HG02885 (cell line): ENCODE data around the gene CLIC4.
"Not testable (repeated sequence)": the region's sequence is repeated elsewhere in the genome, so short reads cannot be mapped to it uniquely, and the experiment has no call there.

Experiments
- ATAC-seq: cut with Tn5 transposase; IDR thresholded peaks from one replicate; pipeline ENCODE4 v1.9.1; 2021; ENCODE audit warnings: mild to moderate bottlenecking; ENCODE audit not compliant: unreplicated experiment, poor library complexity

Gene CLIC4

GRCh38 chr1:24744911-24745710, at the start of gene CLIC4:
Gene CLIC4 (plus strand): TSS chr1:24745447. CDS start chr1:24745554, 107 bp downstream.
- ATAC-seq, result peak; percentile 73

- ATAC-seq, result no peak
These were observed 49.0 kb upstream of the CLIC4 start for GRCh38 chr1:24696041-24696755.

- no peak for ATAC-seq
These were observed 48.4 kb upstream of the CLIC4 start for GRCh38 chr1:24696756-24697330.

- not testable (repeated sequence) for ATAC-seq
These were observed 47.7 kb upstream of the CLIC4 start for GRCh38 chr1:24697453-24698001.

- not testable (repeated sequence) for ATAC-seq
These were observed 46.9 kb upstream of the CLIC4 start for GRCh38 chr1:24698326-24698725.

- ATAC-seq, result no peak
These were observed 45.6 kb upstream of the CLIC4 start for GRCh38 chr1:24699628-24700027.

GRCh38 chr1:24702511-24703293, 42.5 kb upstream of the CLIC4 start:
- ATAC-seq, result no peak

GRCh38 chr1:24704411-24705259, 40.6 kb upstream of the CLIC4 start:
- ATAC-seq, result no peak

- no peak for ATAC-seq
These were observed 39.8 kb upstream of the CLIC4 start for GRCh38 chr1:24705260-24706073.

GRCh38 chr1:24706074-24706389, 39.2 kb upstream of the CLIC4 start:
- not testable (repeated sequence) for ATAC-seq

- ATAC-seq, result no peak
These were observed 37.6 kb upstream of the CLIC4 start for GRCh38 chr1:24707687-24708086.

- no peak for ATAC-seq
These were observed 36.3 kb upstream of the CLIC4 start for GRCh38 chr1:24708938-24709337.

- ATAC-seq, result no peak
These were observed 35.3 kb upstream of the CLIC4 start for GRCh38 chr1:24709791-24710441.

GRCh38 chr1:24711329-24711728, 33.9 kb upstream of the CLIC4 start:
- no peak for ATAC-seq

- no peak for ATAC-seq
These were observed 32.1 kb upstream of the CLIC4 start for GRCh38 chr1:24713176-24713575.

- no peak for ATAC-seq
These were observed 31.5 kb upstream of the CLIC4 start for GRCh38 chr1:24713736-24714135.

GRCh38 chr1:24714859-24715520, 30.3 kb upstream of the CLIC4 start:
- no peak for ATAC-seq

- ATAC-seq, result no peak
These were observed 29.6 kb upstream of the CLIC4 start for GRCh38 chr1:24715658-24716057.
